GM12801 (cell line): ENCODE data around the gene PDLIM1.

ENCODE experiments used
- TF ChIP-seq, protein P1 (sequence below): IDR thresholded peaks from one replicate; pipeline ENCODE4 v1.5.1; 2011; ENCODE audit warnings: control low read depth; ENCODE audit not compliant: insufficient read length; ENCODE audit errors: extremely low read depth

PDLIM1 gene

GRCh38 chr10:95248989-95249388 is 41.8 kb downstream of the PDLIM1 start:
- TF ChIP-seq, protein P1, sequence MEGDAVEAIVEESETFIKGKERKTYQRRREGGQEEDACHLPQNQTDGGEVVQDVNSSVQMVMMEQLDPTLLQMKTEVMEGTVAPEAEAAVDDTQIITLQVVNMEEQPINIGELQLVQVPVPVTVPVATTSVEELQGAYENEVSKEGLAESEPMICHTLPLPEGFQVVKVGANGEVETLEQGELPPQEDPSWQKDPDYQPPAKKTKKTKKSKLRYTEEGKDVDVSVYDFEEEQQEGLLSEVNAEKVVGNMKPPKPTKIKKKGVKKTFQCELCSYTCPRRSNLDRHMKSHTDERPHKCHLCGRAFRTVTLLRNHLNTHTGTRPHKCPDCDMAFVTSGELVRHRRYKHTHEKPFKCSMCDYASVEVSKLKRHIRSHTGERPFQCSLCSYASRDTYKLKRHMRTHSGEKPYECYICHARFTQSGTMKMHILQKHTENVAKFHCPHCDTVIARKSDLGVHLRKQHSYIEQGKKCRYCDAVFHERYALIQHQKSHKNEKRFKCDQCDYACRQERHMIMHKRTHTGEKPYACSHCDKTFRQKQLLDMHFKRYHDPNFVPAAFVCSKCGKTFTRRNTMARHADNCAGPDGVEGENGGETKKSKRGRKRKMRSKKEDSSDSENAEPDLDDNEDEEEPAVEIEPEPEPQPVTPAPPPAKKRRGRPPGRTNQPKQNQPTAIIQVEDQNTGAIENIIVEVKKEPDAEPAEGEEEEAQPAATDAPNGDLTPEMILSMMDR, result no peak

GRCh38 chr10:95247881-95248583 is 42.8 kb downstream of the PDLIM1 start:
- TF ChIP-seq, protein P1, result no peak

GRCh38 chr10:95247200-95247880 is 43.5 kb downstream of the PDLIM1 start:
- TF ChIP-seq, protein P1, result no peak

DNA sequence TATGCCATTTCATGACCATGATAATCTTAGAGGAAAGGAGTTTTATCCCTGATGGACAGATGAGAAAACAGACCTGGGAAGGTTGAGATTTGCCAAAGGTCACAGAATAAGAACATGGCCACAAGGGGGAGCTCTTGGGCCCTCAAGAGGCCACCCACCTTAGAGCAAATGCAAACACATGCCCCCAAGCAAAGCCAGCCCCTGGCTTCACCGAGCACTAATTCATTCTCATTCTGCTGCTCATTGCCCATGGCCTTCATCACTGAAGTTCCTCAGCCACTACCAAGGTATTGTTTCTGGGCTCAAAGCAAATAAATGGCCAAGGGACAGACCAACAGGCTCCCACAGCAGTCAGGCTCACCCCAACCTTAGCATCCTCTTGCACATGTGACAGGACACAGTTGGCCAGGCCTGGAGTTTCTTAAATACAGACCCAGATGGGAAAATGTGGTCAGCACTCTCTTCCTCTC is 44.2 kb downstream of the PDLIM1 start:
- TF ChIP-seq, protein P1, result peak; percentile 38

GRCh38 chr10:95245425-95246055 is 45.3 kb downstream of the PDLIM1 start:
- TF ChIP-seq, protein P1, result no peak

GRCh38 chr10:95244152-95244551 is 46.7 kb downstream of the PDLIM1 start:
- TF ChIP-seq, protein P1, result no peak

- TF ChIP-seq, protein P1, result no peak
These were observed 47.5 kb downstream of the PDLIM1 start for GRCh38 chr10:95243318-95243617.
